ENCODE results near the gene LPCAT3.

The LPCAT3 gene

GRCh38 chr12:7004840-7005239, 13.4 kb downstream of the LPCAT3 start:
- Histone ChIP-seq H3K4me1 (ENCODE audit: control insufficient read depth in 1 of 2, insufficient read depth in 1 of 2, low read depth in 1 of 2, low read length in 1 of 2) (peaks cover 14 to 21% of the 10 kb centered on the region in 2 experiments), H3K36me3 (no peaks in the 10 kb centered on the region), H3K4me3 (ENCODE audit: low read depth in 1 of 2, low read length in 1 of 2) (no peak overlapping the region), H3K27ac (no peak overlapping the region), H3K27me3 (no peaks in the 10 kb centered on the region), H3K9me3 (no peaks in the 10 kb centered on the region)
- TF ChIP-seq CTCF (IDR thresholded peaks at IDR 0.05): no peak

GRCh38 chr12:7004287-7004803, 13.9 kb downstream of the LPCAT3 start:
- Histone ChIP-seq H3K4me3 (ENCODE audit: low read depth in 1 of 2, low read length in 1 of 2) (no peak overlapping the region), H3K9me3 (no peaks in the 10 kb centered on the region), H3K4me1 (ENCODE audit: control insufficient read depth in 1 of 2, insufficient read depth in 1 of 2, low read depth in 1 of 2, low read length in 1 of 2) (peaks cover 14 to 19% of the 10 kb centered on the region in 2 experiments), H3K36me3 (no peaks in the 10 kb centered on the region), H3K27ac (no peak overlapping the region), H3K27me3 (no peaks in the 10 kb centered on the region)
- TF ChIP-seq CTCF (IDR thresholded peaks at IDR 0.05): no peak

- Histone ChIP-seq H3K4me3 (ENCODE audit: low read depth in 1 of 2, low read length in 1 of 2) (no peak overlapping the region), H3K4me1 (ENCODE audit: control insufficient read depth in 1 of 2, insufficient read depth in 1 of 2, low read depth in 1 of 2, low read length in 1 of 2) (no peaks in the 10 kb centered on the region), H3K27ac (no peak overlapping the region)
Observed at GRCh38 chr12:7001921-7002591, 16.2 kb downstream of the LPCAT3 start.

GRCh38 chr12:6998715-6999451, 19.4 kb downstream of the LPCAT3 start:
- H3K4me1 ChIP-seq (ENCODE audit: control insufficient read depth in 1 of 2, insufficient read depth in 1 of 2, low read depth in 1 of 2, low read length in 1 of 2): no peaks in the 10 kb centered on the region
- H3K36me3 ChIP-seq: peaks cover 25% of the 10 kb centered on the region
- H3K27ac ChIP-seq: no peak overlapping the region
- no peaks in the 10 kb centered on the region for H3K27me3 ChIP-seq
- TF ChIP-seq CTCF (IDR thresholded peaks at IDR 0.05): no peak
- no peak overlapping the region for H3K4me3 ChIP-seq (ENCODE audit: low read depth in 1 of 2, low read length in 1 of 2)
- H3K9me3 ChIP-seq: no peaks in the 10 kb centered on the region

More at GRCh38 chr12:7001921-7002591, 16.2 kb downstream of the LPCAT3 start:
- no peak for TF ChIP-seq CTCF (IDR thresholded peaks at IDR 0.05)
- no peaks in the 10 kb centered on the region for H3K27me3 ChIP-seq
- no peaks in the 10 kb centered on the region for H3K9me3 ChIP-seq
- peaks cover 14% of the 10 kb centered on the region for H3K36me3 ChIP-seq

GRCh38 chr12:6996040-6996441, 22.2 kb downstream of the LPCAT3 start:
- Histone ChIP-seq H3K4me1 (ENCODE audit: control insufficient read depth in 1 of 2, insufficient read depth in 1 of 2, low read depth in 1 of 2, low read length in 1 of 2) (no peaks in the 10 kb centered on the region), H3K27me3 (no peaks in the 10 kb centered on the region), H3K9me3 (no peaks in the 10 kb centered on the region), H3K4me3 (ENCODE audit: low read depth in 1 of 2, low read length in 1 of 2) (no peak overlapping the region), H3K27ac (no peak overlapping the region), H3K36me3 (peaks cover 25% of the 10 kb centered on the region)
- TF ChIP-seq CTCF (IDR thresholded peaks at IDR 0.05): no peak
